Keratinocyte (primary cell): Measurements from ENCODE around the gene SLC9A3. TPM values are rescaled to one million over a fixed set of nuclear protein-coding genes. Genes with fewer than 3 reads are reported as not detected.

Experiments used
- DNase-seq: peaks from one replicate; pipeline ENCODE4 v3.0.0-alpha.2; 2011; ENCODE audit warnings: low read depth, missing footprints, low spot score
- FAIRE-seq: peaks from 2 replicates; lab custom pipeline; 2011; peaks lifted over from hg19 to GRCh38; lab: Jason Lieb, UNC
- H2AFZ ChIP-seq: 2 replicates; pipeline ENCODE4 v1.6.0; 2012; ENCODE audit warnings: low read length, control low read depth, inconsistent platforms; ENCODE audit not compliant: control insufficient read depth
- H3K27ac ChIP-seq: 2 replicates; pipeline ENCODE4 v1.5.1; 2011; ENCODE audit warnings: low read length; ENCODE audit not compliant: control insufficient read depth, insufficient read depth
- H3K27me3 ChIP-seq: 3 replicates; pipeline ENCODE4 v1.6.0; 2011; ENCODE audit warnings: low read length; ENCODE audit not compliant: control insufficient read depth, insufficient read depth; ENCODE audit errors: extremely low read depth
- H3K36me3 ChIP-seq, 2 experiments: 2 replicates in 1 of 2; 3 replicates in 1 of 2; pipeline ENCODE4 v1.5.1; 2011; ENCODE audit warnings: low read length in 2 of 2, mild to moderate bottlenecking in 1 of 2; ENCODE audit not compliant: control insufficient read depth in 2 of 2, insufficient read depth in 2 of 2; ENCODE audit errors: extremely low read depth in 1 of 2
- H3K4me1 ChIP-seq: 3 replicates; pipeline ENCODE4 v1.5.1; 2011; ENCODE audit warnings: low read length; ENCODE audit not compliant: control insufficient read depth, insufficient read depth; ENCODE audit errors: extremely low read depth
- H3K4me2 ChIP-seq: 3 replicates; pipeline ENCODE4 v1.6.0; 2011; ENCODE audit warnings: low read depth, low read length; ENCODE audit not compliant: control insufficient read depth, insufficient read depth; ENCODE audit errors: extremely low read depth
- H3K4me3 ChIP-seq, 3 experiments: fragments of 200-600 bp in 1 of 3; sonication (generic) in 1 of 3; 2 replicates in 2 of 3; 3 replicates in 1 of 3; pipeline ENCODE4 v1.5.1; 2011 to 2016; ENCODE audit warnings: low read length in 3 of 3, mild to moderate bottlenecking in 3 of 3, control low read depth in 2 of 3, inconsistent platforms in 1 of 3, low read depth in 1 of 3, mixed read lengths in 1 of 3, mixed run types in 1 of 3, moderate library complexity in 1 of 3; ENCODE audit not compliant: control insufficient read depth in 2 of 3, insufficient read depth in 2 of 3; ENCODE audit errors: extremely low read depth in 1 of 3
- H3K79me2 ChIP-seq: 2 replicates; pipeline ENCODE4 v1.6.0; 2012; ENCODE audit warnings: low read length; ENCODE audit not compliant: control insufficient read depth, insufficient read depth
- H3K9ac ChIP-seq: 3 replicates; pipeline ENCODE4 v1.6.0; 2011; ENCODE audit warnings: low read length; ENCODE audit not compliant: control insufficient read depth, insufficient read depth; ENCODE audit errors: extremely low read depth
- H3K9me1 ChIP-seq: 3 replicates; pipeline ENCODE4 v1.6.0; 2011; ENCODE audit warnings: low read length; ENCODE audit not compliant: control insufficient read depth, insufficient read depth; ENCODE audit errors: extremely low read depth
- H3K9me3 ChIP-seq: 2 replicates; pipeline ENCODE4 v1.5.1; 2012; ENCODE audit warnings: low read depth, low read length; ENCODE audit not compliant: control insufficient read depth
- H4K20me1 ChIP-seq: 3 replicates; pipeline ENCODE4 v1.6.0; 2011; ENCODE audit warnings: low read length; ENCODE audit not compliant: control insufficient read depth, insufficient read depth; ENCODE audit errors: extremely low read depth
- EZH2 ChIP-seq: IDR thresholded peaks from one replicate; pipeline ENCODE4 v1.6.1; 2012; ENCODE audit warnings: inconsistent platforms, mild to moderate bottlenecking, low read length, moderate library complexity
- dilution Hi-C: fragments of 300-500 bp; cut with MboI; formaldehyde crosslinking; loops from one replicate; pipeline ENCODE4 v1.7.0; 2020; ENCODE audit warnings: low sequenced_read_pairs; ENCODE audit not compliant: extremely low pct_ligation_motif_present
- polyA plus RNA-seq, 5 experiments: library from polyadenylated mRNA; depleted of rRNA in 3 of 5; stranded (reverse) in 3 of 5; stranded (forward) in 1 of 5; unstranded in 1 of 5; fragments of >200 nt; gene quantifications; 1 replicate in 1 of 5; 2 replicates in 3 of 5; 3 replicates in 1 of 5; pipeline versions ENCODE4 v1.2.1 to v1.2.3, GENCODE V29; 2011 to 2012; ENCODE audit warnings: missing spikeins in 2 of 5, low read depth in 1 of 5, low replicate concordance in 1 of 5
- TF ChIP-seq, protein P1 (sequence below), 3 experiments: IDR thresholded peaks in 1 of 3; conservative IDR thresholded peaks in 1 of 3; optimal IDR thresholded peaks in 1 of 3; 2 replicates in 2 of 3; 3 replicates in 1 of 3; pipeline versions ENCODE3 to v1.5.1; 2011; ENCODE audit warnings: low read length in 3 of 3, mild to moderate bottlenecking in 3 of 3, moderate library complexity in 2 of 3, control low read depth in 1 of 3, inconsistent platforms in 1 of 3; ENCODE audit not compliant: insufficient read depth in 2 of 3; ENCODE audit errors: extremely low read depth in 1 of 3

The SLC9A3 gene
- polyA plus RNA-seq, 1 donor (not counting 4 experiments of a cell fraction or from before 2014, with no cell fraction given): 0.55 TPM

- H2AFZ ChIP-seq: no peak overlapping the region
- no peaks in the 10 kb centered on the region for H4K20me1 ChIP-seq
- peaks cover 29% of the 10 kb centered on the region for H3K4me1 ChIP-seq
- dilution Hi-C loops: no loop called here
- peaks cover 2% of the 10 kb centered on the region for H3K9me1 ChIP-seq
- H3K4me2 ChIP-seq: no peak overlapping the region
- H3K9me3 ChIP-seq: peaks cover 3% of the 10 kb centered on the region
- DNase-seq (no peak), FAIRE-seq (no peak)
- no peak overlapping the region for H3K9ac ChIP-seq
- no peak for TF ChIP-seq EZH2
- TF ChIP-seq, protein P1, sequence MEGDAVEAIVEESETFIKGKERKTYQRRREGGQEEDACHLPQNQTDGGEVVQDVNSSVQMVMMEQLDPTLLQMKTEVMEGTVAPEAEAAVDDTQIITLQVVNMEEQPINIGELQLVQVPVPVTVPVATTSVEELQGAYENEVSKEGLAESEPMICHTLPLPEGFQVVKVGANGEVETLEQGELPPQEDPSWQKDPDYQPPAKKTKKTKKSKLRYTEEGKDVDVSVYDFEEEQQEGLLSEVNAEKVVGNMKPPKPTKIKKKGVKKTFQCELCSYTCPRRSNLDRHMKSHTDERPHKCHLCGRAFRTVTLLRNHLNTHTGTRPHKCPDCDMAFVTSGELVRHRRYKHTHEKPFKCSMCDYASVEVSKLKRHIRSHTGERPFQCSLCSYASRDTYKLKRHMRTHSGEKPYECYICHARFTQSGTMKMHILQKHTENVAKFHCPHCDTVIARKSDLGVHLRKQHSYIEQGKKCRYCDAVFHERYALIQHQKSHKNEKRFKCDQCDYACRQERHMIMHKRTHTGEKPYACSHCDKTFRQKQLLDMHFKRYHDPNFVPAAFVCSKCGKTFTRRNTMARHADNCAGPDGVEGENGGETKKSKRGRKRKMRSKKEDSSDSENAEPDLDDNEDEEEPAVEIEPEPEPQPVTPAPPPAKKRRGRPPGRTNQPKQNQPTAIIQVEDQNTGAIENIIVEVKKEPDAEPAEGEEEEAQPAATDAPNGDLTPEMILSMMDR (optimal IDR thresholded peaks at IDR 0.05 in 1 of 3, IDR thresholded peaks at IDR 0.05 in 1 of 3, conservative IDR thresholded peaks at IDR 0.05 in 1 of 3; ENCODE audit: extremely low read depth in 1 of 3, insufficient read depth in 2 of 3, low read length in 3 of 3): no peak
- H3K79me2 ChIP-seq: peaks cover 31% of the 10 kb centered on the region
- H3K27ac ChIP-seq: no peak overlapping the region
- no peak overlapping the region for H3K4me3 ChIP-seq
- no peaks in the 10 kb centered on the region for H3K27me3 ChIP-seq
- peaks cover 19 to 30% of the 10 kb centered on the region in 2 experiments for H3K36me3 ChIP-seq
Observed at GRCh38 chr5:456351-457194, 67.7 kb downstream of the SLC9A3 start.

DNA sequence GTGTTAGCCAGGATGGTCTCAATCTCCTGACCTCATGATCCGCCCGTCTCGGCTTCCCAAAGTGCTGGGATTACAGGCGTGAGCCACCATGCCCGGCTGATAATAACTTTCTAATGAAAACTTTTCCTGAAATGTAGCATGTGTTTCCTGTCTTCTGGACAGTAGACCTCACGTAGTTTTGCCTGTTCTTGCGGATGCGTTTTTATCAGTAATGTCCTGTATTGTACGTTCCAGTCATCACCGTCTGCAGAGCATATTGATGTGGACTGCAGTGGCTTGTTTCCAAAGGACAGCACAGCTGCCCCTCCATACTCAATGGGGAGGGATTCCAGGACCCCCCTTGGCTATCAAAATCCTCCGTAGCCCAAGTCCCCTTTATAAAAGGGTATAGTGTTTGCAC lies 68.4 kb downstream of the SLC9A3 start:
- FAIRE-seq (no peak), DNase-seq (no peak)
- Histone ChIP-seq H3K4me1 (peaks cover 29% of the 10 kb centered on the region), H2AFZ (no peak overlapping the region), H3K27me3 (no peaks in the 10 kb centered on the region), H3K9me1 (peaks cover 2% of the 10 kb centered on the region), H3K9me3 (peaks cover 5% of the 10 kb centered on the region), H3K9ac (no peak overlapping the region), H3K4me3 (no peak overlapping the region), H3K27ac (no peak overlapping the region), H4K20me1 (no peaks in the 10 kb centered on the region), H3K4me2 (no peak overlapping the region), H3K79me2 (peaks cover 31% of the 10 kb centered on the region), H3K36me3 (peaks cover 21 to 30% of the 10 kb centered on the region in 2 experiments)
- TF ChIP-seq, protein P1 (optimal IDR thresholded peaks at IDR 0.05 in 1 of 3, IDR thresholded peaks at IDR 0.05 in 1 of 3, conservative IDR thresholded peaks at IDR 0.05 in 1 of 3; ENCODE audit: extremely low read depth in 1 of 3, insufficient read depth in 2 of 3, low read length in 3 of 3): no peak
- dilution Hi-C loops: no loop called here
